HG02970 (cell line): ENCODE measurements around the gene NFIC.

Source experiments
- ATAC-seq: cut with Tn5 transposase; IDR thresholded peaks from one replicate; pipeline ENCODE4 v1.9.1; 2021; ENCODE audit warnings: mild to moderate bottlenecking, moderate library complexity, moderate number of reproducible peaks; ENCODE audit not compliant: unreplicated experiment, low FRiP score

Gene NFIC

DNA sequence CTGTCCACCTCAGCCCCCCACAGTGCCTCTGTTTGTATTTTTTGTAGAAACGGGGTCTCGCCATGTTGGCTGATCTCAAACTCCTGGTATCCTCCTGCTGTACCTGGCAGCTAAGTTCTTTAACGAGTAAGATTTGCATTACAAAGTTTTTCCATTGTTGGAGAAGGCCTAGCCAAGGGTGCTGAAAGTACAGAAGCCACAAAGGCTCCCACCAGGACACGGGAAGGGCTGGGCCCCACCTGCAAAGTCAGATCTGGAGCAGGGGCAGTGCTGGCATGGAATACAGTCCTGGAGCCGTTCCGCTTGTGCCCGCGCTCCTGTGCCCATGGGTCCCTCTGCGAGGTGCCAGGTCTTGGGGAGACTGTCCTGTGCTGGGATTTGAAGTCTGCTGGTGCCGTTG, 151.9 kb downstream of the NFIC start:
- ATAC-seq: no peak

DNA sequence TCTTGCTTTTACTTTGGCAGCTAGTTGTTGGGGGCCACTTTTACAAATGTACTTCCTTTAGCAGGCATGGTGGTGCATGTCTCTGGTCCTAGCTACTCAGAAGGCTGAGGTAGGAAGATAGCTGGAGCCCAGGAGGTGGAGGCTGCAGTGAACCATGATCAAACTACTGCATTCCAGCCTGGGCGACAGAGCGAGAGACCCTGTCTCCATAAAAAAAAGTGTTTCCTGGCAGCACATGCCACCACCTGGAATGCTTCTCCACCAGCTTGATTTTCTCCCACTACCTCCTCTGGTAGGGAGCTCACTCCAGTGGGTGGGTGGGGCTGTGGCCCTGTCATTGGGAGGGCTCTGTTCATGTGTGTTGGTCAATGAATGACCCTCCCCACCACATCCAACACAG, 152.3 kb downstream of the NFIC start:
- no peak for ATAC-seq
